Activated CD8-positive, alpha-beta T cell treated with anti-CD3 and anti-CD28 coated beads, Interleukin-2, amount 10 ng/mL, durations not matched to agents 7 days and 5 days (primary cell): ENCODE data around the gene FCN2. TPM values are rescaled to one million over a fixed set of nuclear protein-coding genes. Genes with fewer than 3 reads are reported as not detected.

Experiments used
- ATAC-seq: fragments of 150-1000 bp; cut with Tn5 transposase; one replicate; pipeline ENCODE4 v1.10.0; 2021; ENCODE audit warnings: moderate library complexity
- CTCF ChIA-PET: fragments of 350-600 bp; sonication (Branson Sonifier 250); formaldehyde crosslinking; loops from one replicate; lab custom pipeline; 2021; ENCODE audit warnings: antibody characterized with exemption; lab: Charles Lee
- POLR2A ChIA-PET: fragments of 350-600 bp; sonication (Branson Sonifier 250); formaldehyde crosslinking; loops from one replicate; lab custom pipeline; 2021; ENCODE audit warnings: antibody characterized with exemption; lab: Charles Lee
- DNase-seq: peaks from one replicate; pipeline ENCODE4 v3.0.0-alpha.2; 2020
- H3K27ac Mint-ChIP-seq: one replicate; pipeline ENCODE4 v1.8.0; 2021; ENCODE audit warnings: mild to moderate bottlenecking, mixed read lengths
- H3K27me3 Mint-ChIP-seq: one replicate; pipeline ENCODE4 v1.8.0; 2021; ENCODE audit warnings: low read depth, mixed read lengths
- H3K36me3 Mint-ChIP-seq: one replicate; pipeline ENCODE4 v1.8.0; 2021; ENCODE audit warnings: low read depth, mixed read lengths
- H3K4me1 Mint-ChIP-seq: one replicate; pipeline ENCODE4 v1.8.0; 2021; ENCODE audit warnings: low read depth, mixed read lengths
- H3K4me3 Mint-ChIP-seq: one replicate; pipeline ENCODE4 v1.8.0; 2021; ENCODE audit warnings: mild to moderate bottlenecking, mixed read lengths
- H3K9me3 Mint-ChIP-seq: one replicate; pipeline ENCODE4 v1.8.0; 2022; ENCODE audit warnings: mixed read lengths; ENCODE audit not compliant: insufficient read depth
- total RNA-seq, 2 experiments: library from RNA; stranded (reverse); gene quantifications; one replicate each; pipeline ENCODE4 v1.2.3, GENCODE V29; 2021

Gene FCN2
- total RNA-seq, 2 experiments from 2014 or later: not detected

DNA sequence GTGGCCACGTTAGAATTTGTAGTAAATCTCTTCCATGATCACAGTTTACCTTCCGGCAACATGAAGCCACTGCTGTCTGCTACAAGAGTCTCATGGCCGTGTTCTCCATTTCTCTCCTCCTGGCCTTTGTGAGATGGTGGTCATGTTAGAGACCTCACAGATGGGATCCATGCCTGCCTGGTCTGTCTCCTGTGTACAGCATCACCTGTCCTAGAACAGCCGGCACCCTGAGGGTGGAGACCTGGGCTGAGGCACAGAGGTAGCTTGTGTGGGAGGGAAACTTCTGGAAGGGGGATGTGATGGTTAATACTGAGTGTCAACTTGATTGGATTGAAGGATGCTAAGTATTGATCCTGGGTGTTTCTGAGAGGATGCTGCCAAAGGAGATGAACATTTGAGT lies 3.1 kb upstream of the FCN2 start:
- H3K9me3 Mint-ChIP-seq: no peaks in the 10 kb centered on the region
- ATAC-seq: no peak
- no peaks in the 10 kb centered on the region for H3K36me3 Mint-ChIP-seq
- POLR2A ChIA-PET: no interaction called here
- no peaks in the 10 kb centered on the region for H3K4me1 Mint-ChIP-seq
- CTCF ChIA-PET: no interaction called here
- H3K27ac Mint-ChIP-seq: no peak overlapping the region
- no peak for DNase-seq
- H3K4me3 Mint-ChIP-seq: no peak overlapping the region
- H3K27me3 Mint-ChIP-seq: peaks cover 2% of the 10 kb centered on the region

DNA sequence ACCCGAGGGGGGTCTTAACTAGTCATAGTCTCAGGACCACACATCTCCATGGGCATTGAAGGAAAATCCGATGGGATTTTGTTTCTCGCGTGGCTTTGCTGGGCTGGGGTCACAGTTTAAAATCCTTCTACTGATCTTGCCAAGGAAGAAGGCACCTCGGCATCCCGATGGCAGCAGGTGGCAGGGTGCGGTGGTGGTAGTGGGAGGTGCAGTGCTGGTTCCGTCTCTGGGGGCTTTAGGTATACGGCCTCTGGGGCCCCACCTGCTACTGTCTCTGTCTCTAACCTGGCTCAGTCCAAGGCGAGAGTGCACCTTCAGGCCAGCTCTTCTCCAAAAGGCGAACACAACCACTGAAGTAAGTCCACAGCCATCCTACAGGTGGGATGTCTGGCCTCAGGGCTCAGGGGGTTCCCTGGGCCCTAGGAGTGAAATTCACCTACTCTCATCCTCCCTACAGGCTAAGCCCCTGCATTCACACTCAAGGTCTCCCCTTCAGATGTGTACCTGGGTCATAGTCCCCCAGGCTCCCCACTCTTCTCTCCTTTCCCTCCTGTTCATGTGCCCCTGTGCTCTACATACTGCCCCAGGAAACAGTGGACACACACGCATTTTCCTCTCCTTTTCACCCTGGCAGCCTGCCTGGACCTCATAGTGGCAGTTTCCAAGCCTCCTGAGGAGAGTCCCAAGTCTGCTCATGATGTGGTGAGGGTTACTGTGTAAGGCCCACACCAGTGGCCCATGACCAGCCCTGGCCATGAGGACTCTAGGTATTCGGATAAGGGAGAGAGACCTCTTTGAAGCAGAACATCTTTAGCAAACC lies 736 bp upstream of the FCN2 start:
- no peak for ATAC-seq
- no peaks in the 10 kb centered on the region for H3K9me3 Mint-ChIP-seq

DNA sequence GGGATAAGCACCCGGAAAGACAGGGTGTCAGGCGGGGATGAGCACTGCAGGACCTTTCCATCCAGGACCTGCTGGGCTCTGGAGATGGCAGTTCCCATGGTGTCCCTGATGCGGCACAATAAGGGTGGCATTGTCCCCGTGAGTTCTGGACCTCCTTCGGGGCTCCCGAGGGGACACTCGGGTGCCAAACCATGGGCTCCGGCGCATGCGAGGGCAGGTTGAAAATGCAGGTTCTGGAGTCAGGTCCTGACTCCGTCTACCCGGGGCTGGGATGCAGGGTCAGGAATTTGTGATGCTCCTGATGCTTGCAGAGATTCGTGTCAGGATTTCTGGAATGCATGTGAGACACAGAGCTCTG lies 682 bp downstream of the FCN2 start:
- H3K27me3 Mint-ChIP-seq: peaks cover 2% of the 10 kb centered on the region
- ChIA-PET CTCF (no interaction called here), POLR2A (no interaction called here)
- no peaks in the 10 kb centered on the region for H3K36me3 Mint-ChIP-seq
- no peaks in the 10 kb centered on the region for H3K9me3 Mint-ChIP-seq
- no peak overlapping the region for H3K4me3 Mint-ChIP-seq
- H3K4me1 Mint-ChIP-seq: no peaks in the 10 kb centered on the region
- ATAC-seq: no peak
- DNase-seq: no peak
- H3K27ac Mint-ChIP-seq: no peak overlapping the region

More for the DNA sequence above, 736 bp upstream of the FCN2 start:
- ChIA-PET POLR2A (interaction anchor here (0.6 kb wide), 1 partner anchor 1403 kb away, joined by 3 read pairs; no protein-coding TSS in a partner anchor), CTCF (no interaction called here)
- Mint-ChIP-seq H3K27ac (no peak overlapping the region), H3K4me1 (no peaks in the 10 kb centered on the region), H3K36me3 (no peaks in the 10 kb centered on the region), H3K4me3 (no peak overlapping the region), H3K27me3 (peaks cover 2% of the 10 kb centered on the region)
- DNase-seq: peak; percentile 16

DNA sequence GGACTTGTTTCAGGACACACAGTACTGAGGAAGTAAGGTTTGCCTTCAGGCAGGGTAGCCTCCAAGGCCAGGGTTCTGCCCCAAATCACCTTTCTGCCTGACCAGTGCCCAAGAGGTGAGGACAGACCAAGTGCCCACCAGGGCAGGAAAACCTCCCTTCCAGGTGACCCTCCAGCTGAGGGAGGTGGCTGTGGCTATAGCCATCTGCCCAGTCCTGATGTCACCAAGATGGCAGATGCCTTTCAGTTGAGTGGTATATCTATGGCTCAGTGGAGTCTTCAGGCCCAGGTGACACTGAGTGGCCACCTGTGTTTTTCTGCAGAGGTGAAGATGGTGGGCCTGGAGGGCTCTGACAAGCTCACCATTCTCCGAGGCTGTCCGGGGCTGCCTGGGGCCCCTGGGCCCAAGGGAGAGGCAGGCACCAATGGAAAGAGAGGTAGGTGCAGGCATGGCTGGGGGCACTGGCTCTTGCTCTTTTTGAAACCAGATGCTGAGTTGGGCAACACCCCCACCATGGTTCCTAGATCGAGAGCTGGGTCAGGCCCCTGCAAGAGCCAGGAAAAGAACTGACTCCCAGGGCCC lies 1.7 kb downstream of the FCN2 start:
- ChIA-PET POLR2A (no interaction called here), CTCF (no interaction called here)
- ATAC-seq (no peak), DNase-seq (no peak)
- Mint-ChIP-seq H3K9me3 (no peaks in the 10 kb centered on the region), H3K27me3 (peaks cover 2% of the 10 kb centered on the region), H3K36me3 (no peaks in the 10 kb centered on the region), H3K4me3 (no peak overlapping the region), H3K27ac (no peak overlapping the region), H3K4me1 (no peaks in the 10 kb centered on the region)

DNA sequence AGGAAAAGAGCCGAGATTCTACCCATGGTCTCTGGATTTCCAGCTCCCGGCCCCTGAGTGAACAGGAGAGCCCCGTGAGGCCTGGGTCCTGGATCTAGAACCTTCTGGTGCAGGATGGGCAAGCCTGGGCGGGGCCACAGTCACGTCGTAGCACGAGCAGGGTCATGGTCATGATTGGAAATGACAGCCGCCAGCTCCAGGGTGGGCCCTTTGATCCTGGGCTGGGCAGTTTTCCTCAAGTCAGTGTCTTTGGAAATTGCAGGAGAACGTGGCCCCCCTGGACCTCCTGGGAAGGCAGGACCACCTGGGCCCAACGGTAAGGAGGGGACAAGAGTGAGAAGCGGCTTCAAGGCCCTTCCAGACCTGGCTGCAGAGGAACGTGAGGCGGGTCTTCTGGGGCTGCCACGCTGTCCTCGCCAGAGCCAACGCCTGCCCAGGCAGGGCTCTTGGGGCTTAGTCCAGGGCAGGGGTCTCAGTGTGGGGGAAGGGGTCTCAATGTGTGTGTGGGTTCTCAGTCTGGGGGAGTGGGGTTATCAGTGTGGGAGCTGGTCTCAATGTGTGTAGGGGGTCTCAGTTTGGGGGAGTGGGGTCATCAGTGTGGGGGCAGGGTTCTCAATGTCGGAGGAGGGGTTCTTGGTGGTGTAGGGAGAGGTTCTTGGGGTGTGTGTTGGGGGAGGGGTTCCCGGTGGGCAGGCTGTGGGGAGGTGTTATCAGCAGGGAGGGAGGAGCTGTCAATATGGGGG lies 2.6 kb downstream of the FCN2 start:
- H3K4me3 Mint-ChIP-seq: no peak overlapping the region
- H3K27me3 Mint-ChIP-seq: no peaks in the 10 kb centered on the region
- H3K9me3 Mint-ChIP-seq: no peaks in the 10 kb centered on the region
- H3K27ac Mint-ChIP-seq: no peak overlapping the region
- POLR2A ChIA-PET: interaction anchor here (0.6 kb wide), 1 partner anchor 103 kb away, joined by 3 read pairs; no protein-coding TSS in a partner anchor
- DNase-seq (peak; percentile 8), ATAC-seq (no peak)
- CTCF ChIA-PET: no interaction called here
- no peaks in the 10 kb centered on the region for H3K4me1 Mint-ChIP-seq
- H3K36me3 Mint-ChIP-seq: no peaks in the 10 kb centered on the region

DNA sequence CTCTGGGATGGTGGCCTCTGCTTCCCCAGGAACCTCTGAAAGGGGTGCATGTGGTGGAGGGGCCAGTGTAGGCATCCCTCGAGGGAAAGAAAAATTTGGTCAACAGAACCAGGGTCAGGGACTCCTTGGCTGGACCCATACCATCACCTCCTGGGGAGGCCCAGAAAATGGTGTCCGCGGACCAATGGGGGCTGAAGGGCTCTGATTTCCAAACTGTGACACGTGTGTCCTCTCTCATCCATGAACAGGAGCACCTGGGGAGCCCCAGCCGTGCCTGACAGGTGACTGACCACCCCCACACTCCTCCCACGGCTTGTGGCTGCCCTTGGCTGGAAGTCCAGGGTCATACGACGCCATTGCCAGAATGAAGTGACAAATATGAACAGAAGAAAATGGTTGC lies 3.9 kb downstream of the FCN2 start:
- Mint-ChIP-seq H3K4me1 (no peaks in the 10 kb centered on the region), H3K9me3 (no peaks in the 10 kb centered on the region), H3K36me3 (no peaks in the 10 kb centered on the region), H3K4me3 (no peak overlapping the region), H3K27ac (no peak overlapping the region), H3K27me3 (no peaks in the 10 kb centered on the region)
- DNase-seq: peak; percentile 6
- ChIA-PET POLR2A (no interaction called here), CTCF (no interaction called here)
- no peak for ATAC-seq

DNA sequence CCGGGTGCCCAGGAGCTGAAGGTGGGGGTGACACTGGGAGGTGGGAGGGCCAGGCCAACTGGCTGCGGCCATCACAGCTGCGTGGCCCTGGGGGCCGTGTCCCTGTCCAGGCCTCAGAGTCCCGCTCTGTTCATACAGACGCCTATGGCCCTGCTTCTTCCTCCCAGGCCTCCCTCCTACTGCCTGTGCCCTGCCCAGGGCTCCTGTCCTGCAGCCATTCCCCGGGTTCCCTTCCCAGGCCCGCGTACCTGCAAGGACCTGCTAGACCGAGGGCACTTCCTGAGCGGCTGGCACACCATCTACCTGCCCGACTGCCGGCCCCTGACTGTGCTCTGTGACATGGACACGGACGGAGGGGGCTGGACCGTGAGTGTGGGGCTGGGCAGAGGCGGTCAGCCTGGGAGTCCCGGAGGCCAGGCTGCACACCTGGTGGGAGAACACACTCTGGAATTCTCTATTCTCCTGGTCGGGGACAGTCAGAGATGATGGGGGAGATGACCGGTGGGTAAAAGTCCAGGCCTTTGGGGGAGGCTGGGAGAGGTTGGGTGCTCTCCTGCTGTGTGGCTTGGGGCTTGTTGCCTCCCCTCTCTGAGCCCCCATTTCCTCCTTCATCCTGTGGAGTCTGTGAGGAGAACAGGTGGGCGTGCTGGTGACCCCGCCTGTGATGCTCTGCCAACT lies 4.5 kb downstream of the FCN2 start:
- Mint-ChIP-seq H3K36me3 (no peaks in the 10 kb centered on the region), H3K4me1 (no peaks in the 10 kb centered on the region), H3K27me3 (peaks cover 3% of the 10 kb centered on the region), H3K9me3 (no peaks in the 10 kb centered on the region), H3K27ac (no peak overlapping the region), H3K4me3 (no peak overlapping the region)
- no peak for ATAC-seq
- CTCF ChIA-PET: no interaction called here
- DNase-seq: no peak
- POLR2A ChIA-PET: no interaction called here

DNA sequence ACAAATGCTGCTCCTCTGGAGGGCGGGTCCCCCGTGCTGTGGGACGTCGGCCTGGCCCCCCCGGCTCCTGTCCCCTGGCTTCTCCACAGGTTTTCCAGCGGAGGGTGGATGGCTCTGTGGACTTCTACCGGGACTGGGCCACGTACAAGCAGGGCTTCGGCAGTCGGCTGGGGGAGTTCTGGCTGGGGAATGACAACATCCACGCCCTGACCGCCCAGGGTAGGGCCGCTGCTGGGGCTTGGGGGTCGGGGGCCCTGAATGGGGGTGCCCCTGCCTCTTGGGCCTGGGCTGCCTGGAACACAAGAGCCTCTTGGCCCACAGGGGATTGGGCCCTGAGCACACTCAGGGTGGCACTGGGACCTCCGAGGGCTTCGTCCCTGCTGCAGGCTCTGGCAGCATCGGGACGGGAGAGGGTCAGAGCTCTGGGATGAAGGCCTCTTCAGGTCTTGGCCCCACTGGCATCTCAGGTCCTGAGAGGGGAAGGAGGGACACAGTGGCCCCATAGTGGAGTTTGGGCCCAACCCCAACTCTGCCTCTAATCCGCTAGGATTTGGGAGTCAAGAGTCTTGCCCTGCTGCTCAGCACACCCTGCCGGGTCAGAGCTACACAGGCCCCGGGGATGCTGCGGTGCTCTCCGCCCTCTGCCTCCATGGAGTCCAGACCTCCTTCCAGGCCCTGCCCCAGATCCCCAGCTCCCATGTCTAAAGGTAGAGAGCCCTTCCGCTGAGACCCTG lies 5.2 kb downstream of the FCN2 start:
- ATAC-seq (no peak), DNase-seq (peak; percentile 15)
- Mint-ChIP-seq H3K27me3 (peaks cover 3% of the 10 kb centered on the region), H3K9me3 (no peaks in the 10 kb centered on the region), H3K4me3 (no peak overlapping the region), H3K36me3 (no peaks in the 10 kb centered on the region), H3K4me1 (no peaks in the 10 kb centered on the region), H3K27ac (no peak overlapping the region)
- CTCF ChIA-PET: no interaction called here
- POLR2A ChIA-PET: no interaction called here

DNA sequence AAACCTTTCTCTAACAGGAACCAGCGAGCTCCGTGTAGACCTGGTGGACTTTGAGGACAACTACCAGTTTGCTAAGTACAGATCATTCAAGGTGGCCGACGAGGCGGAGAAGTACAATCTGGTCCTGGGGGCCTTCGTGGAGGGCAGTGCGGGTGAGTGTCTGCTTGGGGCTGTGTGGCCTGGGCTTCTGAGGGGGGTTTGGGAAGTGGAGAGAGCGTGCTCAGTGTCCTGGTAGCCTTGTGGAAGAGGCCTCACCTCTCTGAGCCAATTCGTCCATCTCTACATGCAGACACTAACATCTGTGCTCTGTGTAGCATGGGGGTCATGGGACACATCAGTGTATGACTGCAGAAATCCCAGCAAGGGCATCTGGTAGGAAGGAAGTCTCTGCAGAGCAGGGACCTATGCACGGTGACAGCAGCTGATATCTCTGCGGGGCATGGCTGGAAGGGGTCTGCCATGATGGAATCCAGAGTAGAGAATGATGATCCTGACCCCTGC lies 5.9 kb downstream of the FCN2 start:
- Mint-ChIP-seq H3K36me3 (no peaks in the 10 kb centered on the region), H3K4me3 (no peak overlapping the region), H3K27ac (no peak overlapping the region), H3K27me3 (peaks cover 3% of the 10 kb centered on the region), H3K9me3 (no peaks in the 10 kb centered on the region), H3K4me1 (no peaks in the 10 kb centered on the region)
- ATAC-seq (no peak), DNase-seq (peak; percentile 6)
- CTCF ChIA-PET: no interaction called here
- POLR2A ChIA-PET: no interaction called here

DNA sequence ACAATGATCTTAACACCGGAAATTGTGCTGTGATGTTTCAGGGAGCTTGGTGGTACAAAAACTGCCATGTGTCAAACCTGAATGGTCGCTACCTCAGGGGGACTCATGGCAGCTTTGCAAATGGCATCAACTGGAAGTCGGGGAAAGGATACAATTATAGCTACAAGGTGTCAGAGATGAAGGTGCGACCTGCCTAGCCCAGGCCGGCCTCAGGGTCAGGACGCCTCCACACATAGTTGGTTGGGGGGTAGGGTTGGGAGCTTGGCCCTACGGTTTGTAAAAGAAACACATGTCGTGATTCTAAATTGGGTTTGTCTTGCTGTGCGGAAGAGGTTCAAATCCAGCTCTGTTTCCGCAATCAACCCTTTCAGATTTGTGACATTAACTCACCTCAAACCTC lies 6.6 kb downstream of the FCN2 start:
- Mint-ChIP-seq H3K4me3 (no peak overlapping the region), H3K27ac (no peak overlapping the region), H3K9me3 (no peaks in the 10 kb centered on the region), H3K4me1 (no peaks in the 10 kb centered on the region), H3K36me3 (no peaks in the 10 kb centered on the region), H3K27me3 (peaks cover 3% of the 10 kb centered on the region)
- DNase-seq (no peak), ATAC-seq (no peak)
- ChIA-PET CTCF (no interaction called here), POLR2A (no interaction called here)
